A549 (cell line): ENCODE results near the gene MUC5B.

ENCODE experiments used
- CBX8 ChIP-seq: fragments of 200-600 bp; sonication (generic); IDR thresholded peaks from 2 replicates; pipeline ENCODE4 v1.6.1; 2016
- CTCF ChIP-seq: fragments of >200 bp; sonication (Bioruptor Twin); formaldehyde crosslinking; IDR thresholded peaks from 3 replicates; pipeline ENCODE4 v1.5.1; 2016
- POLR2A ChIP-seq: IDR thresholded peaks from 2 replicates; pipeline ENCODE4 v1.6.1; 2012; ENCODE audit warnings: mild to moderate bottlenecking, low read length
- RAD21 ChIP-seq, 2 experiments: fragments of >200 bp in 1 of 2; sonication (Bioruptor Twin) in 1 of 2; formaldehyde crosslinking in 1 of 2; IDR thresholded peaks in 1 of 2; conservative IDR thresholded peaks in 1 of 2; 2 replicates in 1 of 2; 3 replicates in 1 of 2; pipeline ENCODE4 v1.6.1; 2012 to 2018; ENCODE audit warnings: inconsistent platforms in 1 of 2

DNA sequence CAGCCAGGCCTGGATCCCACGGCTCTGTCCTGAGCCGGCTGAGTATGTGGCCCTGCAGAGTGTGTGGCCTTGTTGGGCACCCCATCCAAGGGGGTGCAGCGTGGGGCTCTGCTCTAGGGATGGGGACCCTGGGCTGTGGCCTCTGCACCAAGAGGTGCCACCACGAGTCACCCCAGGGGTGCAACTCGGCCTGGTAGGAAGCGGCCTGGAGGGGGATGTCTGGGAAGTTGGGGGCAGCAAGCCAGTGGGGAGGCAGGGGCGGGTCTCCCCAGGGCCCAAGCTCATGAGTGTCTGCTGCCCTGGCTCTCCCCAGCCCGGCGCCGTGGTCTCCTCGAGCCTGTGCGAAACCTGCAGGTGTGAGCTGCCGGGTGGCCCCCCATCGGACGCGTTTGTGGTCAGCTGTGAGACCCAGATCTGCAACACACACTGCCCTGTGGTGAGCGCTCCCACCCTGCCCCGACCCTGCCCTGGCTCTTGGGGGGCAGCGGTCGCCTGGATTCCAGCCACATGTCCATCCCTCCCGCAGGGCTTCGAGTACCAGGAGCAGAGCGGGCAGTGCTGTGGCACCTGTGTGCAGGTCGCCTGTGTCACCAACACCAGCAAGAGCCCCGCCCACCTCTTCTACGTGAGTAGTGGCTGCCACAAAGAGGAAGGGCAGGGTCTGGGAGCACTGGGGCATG is 24.2 kb upstream of the MUC5B start:
- TF ChIP-seq CTCF: no peak
- TF ChIP-seq POLR2A: no peak
- TF ChIP-seq RAD21 (conservative IDR thresholded peaks at IDR 0.05 in 1 of 2, IDR thresholded peaks at IDR 0.05 in 1 of 2): no peak
- TF ChIP-seq CBX8: no peak
